Activated T-helper 1 cell treated with anti-CD3 and anti-CD28 coated beads, Interleukin-12 subunit alpha, Interleukin-12 subunit beta, Interleukin-2, Interleukin-4 antibody, amounts not matched to agents 30 ng/mL and 10 ng/mL and 1 ng/mL, durations not matched to agents 14 hours and 24 hours and 36 hours (primary cell): ENCODE results near the gene GP1BA. TPM values are rescaled to one million over a fixed set of nuclear protein-coding genes. Genes with fewer than 3 reads are reported as not detected.

ENCODE experiments used
- DNase-seq: peaks from one replicate; pipeline ENCODE4 v3.0.0; 2021; ENCODE audit warnings: low spot score
- H3K27ac Mint-ChIP-seq: one replicate; pipeline ENCODE4 v1.8.0; 2021; ENCODE audit warnings: mild to moderate bottlenecking, mixed read lengths
- H3K27me3 Mint-ChIP-seq: one replicate; pipeline ENCODE4 v1.8.0; 2022; ENCODE audit warnings: mild to moderate bottlenecking, moderate library complexity, mixed read lengths; ENCODE audit not compliant: insufficient read depth
- H3K36me3 Mint-ChIP-seq: one replicate; pipeline ENCODE4 v1.8.0; 2021; ENCODE audit warnings: low read depth, mixed read lengths
- H3K4me1 Mint-ChIP-seq: one replicate; pipeline ENCODE4 v1.8.0; 2021; ENCODE audit warnings: low read depth, mixed read lengths
- H3K4me3 Mint-ChIP-seq: one replicate; pipeline ENCODE4 v1.8.0; 2021; ENCODE audit warnings: mild to moderate bottlenecking, moderate library complexity, mixed read lengths
- H3K9me3 Mint-ChIP-seq: one replicate; pipeline ENCODE4 v1.8.0; 2021; ENCODE audit warnings: mixed read lengths
- intact Hi-C: fragments of 100-400 bp; cut with micrococcal nuclease; formaldehyde crosslinking; loops from one replicate; pipeline ENCODE4 v1.15.1; 2024
- total RNA-seq: library from RNA; stranded (reverse); gene quantifications from 2 replicates; pipeline ENCODE4 v1.2.3, GENCODE V29; 2022

The GP1BA gene
- not detected in 2 replicates for total RNA-seq

- peaks cover 16% of the 10 kb centered on the region for H3K4me1 Mint-ChIP-seq
- H3K36me3 Mint-ChIP-seq, result peaks cover 40% of the 10 kb centered on the region
- H3K9me3 Mint-ChIP-seq, result no peaks in the 10 kb centered on the region
- no peaks in the 10 kb centered on the region for H3K27me3 Mint-ChIP-seq
- no peak within 1 kb of the TSS for H3K4me3 Mint-ChIP-seq
- no peak for DNase-seq
- H3K27ac Mint-ChIP-seq, result no peak within 1 kb of the TSS
- intact Hi-C loops, result no loop called here
Observed at GRCh38 chr17:4931963-4932362, at the start of gene GP1BA. GP1BA (plus strand) TSS chr17:4932277; CDS start chr17:4932605, 328 bp downstream.

- Mint-ChIP-seq H3K27ac (no peak overlapping the region), H3K4me3 (no peak overlapping the region), H3K4me1 (peaks cover 10% of the 10 kb centered on the region), H3K36me3 (peaks cover 14% of the 10 kb centered on the region), H3K9me3 (no peaks in the 10 kb centered on the region), H3K27me3 (no peaks in the 10 kb centered on the region)
- intact Hi-C loops, result loop anchor here (10.0 kb wide), 1 partner anchor 460 kb away; no protein-coding TSS in a partner anchor
- no peak for DNase-seq
Observed at GRCh38 chr17:4884489-4884888, 47.6 kb upstream of the GP1BA start.

GRCh38 chr17:4886830-4887229, 45.2 kb upstream of the GP1BA start:
- Mint-ChIP-seq H3K4me1 (peaks cover 8% of the 10 kb centered on the region), H3K9me3 (no peaks in the 10 kb centered on the region), H3K27ac (no peak overlapping the region), H3K36me3 (peaks cover 14% of the 10 kb centered on the region), H3K4me3 (no peak overlapping the region), H3K27me3 (no peaks in the 10 kb centered on the region)
- no peak for DNase-seq
- intact Hi-C loops, result loop anchor here (5.0 to 10.0 kb wide), 2 partner anchors 50 to 462 kb away; no protein-coding TSS in a partner anchor

GRCh38 chr17:4887581-4887980, 44.5 kb upstream of the GP1BA start:
- intact Hi-C loops, result loop anchor here (5.0 to 10.0 kb wide), 2 partner anchors 50 to 463 kb away; no protein-coding TSS in a partner anchor
- H3K27me3 Mint-ChIP-seq, result no peaks in the 10 kb centered on the region
- H3K27ac Mint-ChIP-seq, result no peak overlapping the region
- DNase-seq, result no peak
- H3K9me3 Mint-ChIP-seq, result no peaks in the 10 kb centered on the region
- H3K4me3 Mint-ChIP-seq, result no peak overlapping the region
- H3K4me1 Mint-ChIP-seq, result peaks cover 5% of the 10 kb centered on the region
- H3K36me3 Mint-ChIP-seq, result peaks cover 16% of the 10 kb centered on the region

- no peak for DNase-seq
- no peaks in the 10 kb centered on the region for H3K27me3 Mint-ChIP-seq
- H3K9me3 Mint-ChIP-seq, result no peaks in the 10 kb centered on the region
- peaks cover 13% of the 10 kb centered on the region for H3K36me3 Mint-ChIP-seq
- peaks cover 5% of the 10 kb centered on the region for H3K4me1 Mint-ChIP-seq
- intact Hi-C loops, result no loop called here
- H3K27ac Mint-ChIP-seq, result no peak overlapping the region
- no peak overlapping the region for H3K4me3 Mint-ChIP-seq
Observed at GRCh38 chr17:4891411-4892410, 40.4 kb upstream of the GP1BA start.

- no peaks in the 10 kb centered on the region for H3K9me3 Mint-ChIP-seq
- no peak for DNase-seq
- no peak overlapping the region for H3K27ac Mint-ChIP-seq
- H3K36me3 Mint-ChIP-seq, result peaks cover 8% of the 10 kb centered on the region
- intact Hi-C loops, result no loop called here
- no peaks in the 10 kb centered on the region for H3K27me3 Mint-ChIP-seq
- no peak overlapping the region for H3K4me3 Mint-ChIP-seq
- peaks cover 5% of the 10 kb centered on the region for H3K4me1 Mint-ChIP-seq
Observed at GRCh38 chr17:4892499-4893221, 39.4 kb upstream of the GP1BA start.

- Mint-ChIP-seq H3K4me1 (peaks cover 5% of the 10 kb centered on the region), H3K36me3 (peaks cover 8% of the 10 kb centered on the region), H3K9me3 (no peaks in the 10 kb centered on the region), H3K27me3 (no peaks in the 10 kb centered on the region), H3K4me3 (no peak overlapping the region), H3K27ac (no peak overlapping the region)
- intact Hi-C loops, result no loop called here
- DNase-seq, result no peak
Observed at GRCh38 chr17:4893272-4893671, 38.8 kb upstream of the GP1BA start.

- no peak for DNase-seq
- no peak overlapping the region for H3K4me3 Mint-ChIP-seq
- H3K4me1 Mint-ChIP-seq, result peaks cover 8% of the 10 kb centered on the region
- no peak overlapping the region for H3K27ac Mint-ChIP-seq
- intact Hi-C loops, result no loop called here
- no peaks in the 10 kb centered on the region for H3K27me3 Mint-ChIP-seq
- peaks cover 8% of the 10 kb centered on the region for H3K36me3 Mint-ChIP-seq
- no peaks in the 10 kb centered on the region for H3K9me3 Mint-ChIP-seq
Observed at GRCh38 chr17:4893721-4894560, 38.1 kb upstream of the GP1BA start.

- intact Hi-C loops, result no loop called here
- H3K36me3 Mint-ChIP-seq, result peaks cover 8% of the 10 kb centered on the region
- peaks cover 10% of the 10 kb centered on the region for H3K4me1 Mint-ChIP-seq
- no peaks in the 10 kb centered on the region for H3K9me3 Mint-ChIP-seq
- H3K4me3 Mint-ChIP-seq, result no peak overlapping the region
- no peak for DNase-seq
- H3K27ac Mint-ChIP-seq, result no peak overlapping the region
- peaks cover 8% of the 10 kb centered on the region for H3K27me3 Mint-ChIP-seq
Observed at GRCh38 chr17:4895121-4895520, 37.0 kb upstream of the GP1BA start.

- H3K4me1 Mint-ChIP-seq, result peaks cover 10% of the 10 kb centered on the region
- H3K36me3 Mint-ChIP-seq, result peaks cover 8% of the 10 kb centered on the region
- intact Hi-C loops, result no loop called here
- no peaks in the 10 kb centered on the region for H3K9me3 Mint-ChIP-seq
- no peak for DNase-seq
- H3K27ac Mint-ChIP-seq, result no peak overlapping the region
- H3K4me3 Mint-ChIP-seq, result no peak overlapping the region
- peaks cover 8% of the 10 kb centered on the region for H3K27me3 Mint-ChIP-seq
Observed at GRCh38 chr17:4895657-4896331, 36.3 kb upstream of the GP1BA start.

- Mint-ChIP-seq H3K36me3 (peaks cover 8% of the 10 kb centered on the region), H3K27me3 (peaks cover 8% of the 10 kb centered on the region), H3K4me1 (peaks cover 10% of the 10 kb centered on the region), H3K4me3 (no peak overlapping the region), H3K9me3 (no peaks in the 10 kb centered on the region), H3K27ac (no peak overlapping the region)
- DNase-seq, result no peak
- intact Hi-C loops, result no loop called here
Observed at GRCh38 chr17:4896332-4897197, 35.5 kb upstream of the GP1BA start.
